Ramos (cell line): ENCODE measurements around the gene SCRN1.

Source experiments
- in situ Hi-C: fragments of 300-500 bp; cut with MboI; formaldehyde crosslinking; loops from one replicate; pipeline ENCODE4 v1.14.3; 2022; ENCODE audit warnings: low sequenced_read_pairs; ENCODE audit not compliant: unreplicated experiment

The SCRN1 gene

DNA sequence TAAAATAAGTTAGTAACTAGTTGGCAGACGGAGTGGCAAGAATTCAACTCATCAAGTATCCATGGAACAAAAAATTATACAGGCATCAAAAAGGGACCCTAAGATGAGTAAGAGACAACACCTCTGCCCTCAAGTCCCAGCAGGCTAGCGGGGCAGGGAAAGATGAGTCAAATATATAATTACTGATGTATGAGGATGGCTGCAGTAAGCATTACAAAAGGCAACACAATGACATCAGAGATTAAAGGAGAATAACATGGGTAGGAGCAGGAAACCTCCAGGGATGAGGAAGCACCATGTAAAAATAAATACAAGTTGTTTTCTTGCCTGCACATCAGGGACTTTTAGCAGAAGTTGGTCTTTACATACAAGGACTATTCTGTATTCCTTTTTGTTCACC, 49.4 kb downstream of the SCRN1 start:
- in situ Hi-C loops = no loop called here

DNA sequence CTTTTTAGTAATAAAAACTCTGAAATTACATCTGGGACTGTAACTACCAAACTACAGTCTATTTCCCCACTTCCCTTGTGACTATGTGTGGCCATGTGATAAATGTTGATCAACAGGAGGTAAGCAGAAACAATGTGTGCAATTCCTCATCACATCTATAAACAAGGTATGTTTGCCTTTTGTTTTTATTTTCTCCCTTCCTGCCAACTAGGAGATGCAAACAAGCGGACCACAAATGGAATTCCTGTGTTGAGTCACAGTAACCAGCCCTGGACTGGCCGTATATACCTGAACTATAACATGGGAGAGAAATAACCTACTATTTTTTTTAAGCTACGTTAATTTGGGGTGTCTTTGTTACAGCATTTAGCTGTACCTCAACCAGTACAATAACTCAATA, 52.5 kb downstream of the SCRN1 start:
- in situ Hi-C loops = no loop called here

DNA sequence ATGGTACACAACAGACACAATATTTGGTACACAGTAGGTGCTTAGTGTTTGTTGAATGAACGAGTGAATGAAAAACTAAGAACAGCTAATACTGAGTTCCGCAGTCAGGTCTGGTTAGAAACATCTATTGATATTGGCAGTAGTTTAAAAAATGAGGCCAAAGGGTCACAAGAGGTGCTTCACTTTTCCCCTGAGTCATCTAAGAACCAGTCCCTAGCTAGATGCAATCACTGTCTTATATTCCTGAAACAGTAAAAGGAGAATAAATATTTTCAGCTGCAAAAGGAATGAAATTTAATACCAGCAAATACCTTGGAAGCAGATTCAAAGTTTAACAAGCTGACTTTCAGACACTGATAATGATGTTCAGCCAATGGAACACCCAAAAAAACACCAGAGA, 54.5 kb downstream of the SCRN1 start:
- in situ Hi-C loops = no loop called here

DNA sequence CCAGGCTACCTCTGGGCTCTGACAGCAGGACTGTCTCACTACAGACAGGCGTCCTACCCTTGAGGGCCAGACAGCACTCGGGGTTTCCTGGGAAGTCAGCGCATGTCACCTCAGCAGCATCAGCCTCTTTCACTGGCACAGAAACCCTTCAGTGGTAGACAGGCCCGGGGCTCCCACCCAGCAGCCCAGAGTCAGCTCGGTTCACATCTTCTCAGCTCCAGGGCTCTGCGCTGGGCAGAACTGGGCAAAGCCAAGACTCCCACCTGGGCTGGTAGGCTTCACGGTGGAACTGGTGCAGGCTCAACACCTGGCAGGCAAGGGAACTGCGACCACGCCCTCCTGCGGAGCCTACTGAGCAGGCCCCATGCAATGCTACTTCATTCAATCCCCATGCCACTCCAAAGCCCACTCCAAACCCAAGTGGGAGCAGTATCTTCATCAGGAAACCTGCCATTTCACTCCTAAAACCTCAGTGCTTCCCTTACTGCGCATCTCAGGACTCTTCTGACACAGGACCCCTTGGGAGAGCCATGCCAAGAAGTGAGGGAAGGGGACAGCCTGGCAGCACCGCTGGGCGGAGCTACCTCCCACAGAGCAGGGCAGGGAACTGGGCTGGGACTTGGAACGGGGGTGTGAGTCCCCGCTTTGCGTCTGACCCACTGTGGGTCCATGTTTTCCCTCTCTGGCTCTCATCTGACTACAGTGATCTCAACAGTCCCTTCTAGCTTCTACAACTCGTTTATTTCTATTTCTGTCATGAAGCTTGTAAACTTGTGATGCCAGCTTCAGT, 60.4 kb downstream of the SCRN1 start:
- in situ Hi-C loops = no loop called here

- in situ Hi-C loops = no loop called here
These were observed 62.9 kb downstream of the SCRN1 start for GRCh38 chr7:29926741-29927140.

- in situ Hi-C loops = no loop called here
These were observed 63.4 kb downstream of the SCRN1 start for GRCh38 chr7:29926216-29926615.

DNA sequence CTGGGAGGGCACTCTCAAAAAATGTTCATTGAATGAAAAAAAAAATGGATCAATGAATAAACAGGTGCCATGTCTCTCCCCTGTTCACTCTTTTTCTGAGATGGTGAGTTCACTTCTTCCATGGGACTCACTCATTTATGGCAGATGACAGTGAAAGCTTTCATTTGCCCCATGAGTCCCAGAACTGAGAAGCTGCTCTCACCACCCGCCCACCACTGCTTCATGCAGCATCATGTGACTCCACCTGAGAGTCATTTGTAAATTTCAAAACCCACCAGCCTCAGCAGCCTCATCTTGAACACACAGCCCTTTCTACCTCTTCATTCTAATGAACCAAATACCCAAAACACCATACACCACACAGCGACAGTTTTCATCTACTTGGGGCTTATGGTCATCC, 64.9 kb downstream of the SCRN1 start:
- in situ Hi-C loops = no loop called here

GRCh38 chr7:29924006-29924405, 65.6 kb downstream of the SCRN1 start:
- in situ Hi-C loops = no loop called here

GRCh38 chr7:29922921-29923700, 66.5 kb downstream of the SCRN1 start:
- in situ Hi-C loops = no loop called here

DNA sequence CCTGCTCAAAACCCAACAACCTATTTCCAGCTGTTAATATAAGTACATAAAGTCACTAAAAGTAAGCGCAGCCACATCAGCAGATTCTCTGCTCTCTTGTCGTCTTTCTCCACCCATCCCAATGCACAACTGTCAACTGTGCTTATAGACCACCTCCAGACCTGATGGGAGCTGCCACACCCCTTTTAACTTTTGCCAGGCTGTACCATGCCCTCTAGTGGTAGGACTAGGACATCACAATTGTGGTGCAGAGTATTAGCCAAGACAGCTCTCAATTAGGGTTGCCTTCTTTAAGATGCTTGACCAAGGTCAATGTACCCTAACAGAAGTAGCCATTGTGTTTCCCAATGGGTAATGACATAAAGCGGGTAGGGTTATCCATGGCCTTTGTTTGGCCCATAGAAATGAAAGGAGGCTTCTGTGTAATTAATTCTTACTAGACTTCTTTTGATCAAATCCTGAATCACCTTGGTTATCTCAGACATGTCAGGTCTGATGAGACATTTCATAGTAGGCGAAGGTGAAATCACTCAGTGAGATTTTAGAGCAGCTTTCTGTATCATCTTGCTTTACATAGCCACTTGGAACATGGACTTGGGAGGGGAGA, 68.1 kb downstream of the SCRN1 start:
- in situ Hi-C loops = no loop called here

GRCh38 chr7:29920491-29920890, 69.1 kb downstream of the SCRN1 start:
- in situ Hi-C loops = no loop called here

- in situ Hi-C loops = no loop called here
These were observed 69.8 kb downstream of the SCRN1 start for GRCh38 chr7:29919790-29920189.

DNA sequence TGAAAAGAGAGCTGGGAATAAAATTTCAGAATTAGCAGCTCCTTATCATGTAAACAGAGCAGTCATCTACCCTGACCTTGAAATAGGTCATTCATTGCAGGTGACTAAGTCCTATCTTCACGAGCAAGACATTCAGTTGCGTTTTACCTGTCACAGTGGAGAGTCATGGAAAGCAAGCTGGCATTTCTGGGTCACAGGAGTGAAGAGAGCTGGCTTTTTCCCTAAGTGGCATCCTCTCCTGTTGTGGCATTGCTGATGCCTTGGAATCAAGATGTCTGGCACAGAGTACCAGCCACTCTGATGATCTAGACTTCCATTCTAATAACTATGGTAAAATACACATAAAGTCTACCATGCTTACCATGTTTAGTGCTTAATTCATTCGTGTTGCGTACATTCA, 70.8 kb downstream of the SCRN1 start:
- in situ Hi-C loops = no loop called here

DNA sequence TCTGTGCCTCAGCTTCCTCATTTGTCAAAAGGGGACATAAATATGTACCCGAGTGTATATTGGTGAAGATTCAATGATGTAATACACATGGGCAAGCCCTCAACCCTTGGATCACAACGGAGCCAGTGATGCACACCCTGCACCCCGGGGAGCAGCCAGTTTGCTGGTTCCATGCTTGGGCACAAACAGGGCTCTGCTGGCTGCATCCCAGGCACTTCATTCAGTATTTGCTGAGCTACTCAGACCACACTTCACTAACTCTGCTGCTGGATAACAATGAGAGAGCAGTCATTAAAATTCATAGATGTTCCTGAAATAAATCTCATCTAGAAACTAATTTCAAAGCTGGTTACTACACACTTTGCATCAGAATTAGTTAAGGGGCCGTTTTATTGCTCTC, 72.0 kb downstream of the SCRN1 start:
- in situ Hi-C loops = no loop called here

DNA sequence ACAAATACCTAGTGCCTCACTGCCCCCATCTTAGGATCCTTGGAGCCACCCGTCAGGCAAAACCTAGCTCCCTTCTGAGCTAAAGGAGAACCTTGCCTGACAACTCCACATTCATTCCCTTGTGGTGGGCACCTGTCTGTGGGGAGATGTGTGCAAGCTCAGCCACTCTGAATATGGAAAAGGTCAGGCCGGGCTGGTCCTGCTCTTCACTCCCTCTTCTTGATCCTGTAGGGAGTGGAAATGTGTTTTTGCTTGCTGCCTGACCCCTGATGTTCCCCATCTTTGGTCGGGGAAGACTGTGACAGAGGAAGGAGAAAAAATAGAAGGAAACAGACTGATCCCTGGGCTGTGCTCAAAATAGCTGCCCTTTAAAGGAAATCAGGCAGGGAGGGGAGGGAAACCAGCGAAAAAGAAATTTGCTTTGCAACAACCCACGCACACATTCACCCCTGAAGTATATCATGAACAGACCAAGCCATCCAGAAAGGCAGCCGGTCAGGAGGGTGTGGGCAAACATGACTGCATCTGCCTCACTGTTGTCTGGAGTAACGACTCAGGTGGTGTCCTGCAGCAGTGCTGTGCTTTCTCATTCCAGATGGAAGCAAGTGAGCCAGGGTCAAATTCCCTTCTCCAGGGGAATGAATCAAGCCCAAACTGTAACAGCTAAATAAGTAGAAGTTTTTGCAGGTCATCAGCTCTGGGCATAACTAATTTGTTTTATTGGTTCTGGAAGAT, 74.0 kb downstream of the SCRN1 start:
- in situ Hi-C loops = no loop called here

GRCh38 chr7:29914180-29914579, 75.4 kb downstream of the SCRN1 start:
- in situ Hi-C loops = no loop called here

DNA sequence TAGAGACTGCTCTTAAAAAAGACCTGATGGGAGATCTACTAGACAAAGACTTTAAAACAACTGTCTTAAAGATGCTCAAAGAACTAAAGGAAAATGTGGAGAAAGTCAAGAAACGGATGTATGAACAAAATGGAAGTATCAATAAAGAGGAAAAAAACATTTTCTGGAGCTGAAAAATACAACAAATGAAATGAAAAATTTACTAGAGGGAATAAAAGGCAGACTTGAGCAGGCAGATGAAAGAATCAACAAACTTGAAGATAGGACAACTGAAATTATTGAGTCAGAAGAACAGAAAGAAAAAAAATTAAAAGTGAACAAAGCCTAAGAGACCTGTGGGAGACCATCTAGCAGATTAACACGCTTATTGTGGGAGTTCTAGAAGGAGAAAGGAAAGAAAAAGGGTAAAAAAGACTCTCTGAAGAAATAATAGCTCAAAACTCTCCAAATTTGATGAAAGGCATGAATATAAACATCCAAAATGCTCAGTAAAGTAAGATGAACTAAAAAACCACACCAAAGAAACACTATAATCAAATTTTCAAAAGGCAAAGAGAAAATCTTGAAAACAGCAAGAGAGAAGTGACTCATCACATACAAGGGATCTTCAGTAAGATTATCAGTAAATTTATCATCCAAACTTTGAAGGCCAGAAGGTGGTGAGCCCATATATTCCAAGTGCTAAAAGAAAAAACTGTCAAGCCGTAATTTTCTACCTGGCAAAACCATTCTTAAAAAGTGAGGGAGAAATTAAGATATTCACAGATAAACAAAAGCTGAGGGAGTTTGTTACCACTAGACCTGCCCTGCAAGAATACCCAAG, 83.2 kb downstream of the SCRN1 start:
- in situ Hi-C loops = no loop called here

DNA sequence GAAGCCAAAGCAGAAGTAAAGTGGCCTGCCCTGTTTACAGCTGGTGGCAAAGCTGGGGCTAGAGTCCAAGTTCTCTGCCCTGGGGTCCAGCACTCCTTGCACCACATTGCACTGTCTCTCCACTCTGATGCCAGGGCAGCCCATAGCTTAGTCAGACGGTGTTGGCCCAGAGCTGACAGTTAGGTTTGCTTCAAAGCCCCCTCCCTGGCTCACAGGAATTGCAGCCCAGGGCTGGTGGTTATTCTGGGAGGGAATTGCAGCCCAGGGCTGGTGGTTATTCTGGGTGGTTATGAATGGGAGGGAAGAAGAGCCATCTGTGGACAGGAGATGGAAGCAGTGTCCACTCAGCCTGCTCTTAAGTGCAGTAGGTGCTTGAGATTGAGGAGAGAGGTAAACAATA, 88.9 kb downstream of the SCRN1 start:
- in situ Hi-C loops = no loop called here

GRCh38 chr7:29898301-29898700, 91.3 kb downstream of the SCRN1 start:
- in situ Hi-C loops = no loop called here
